H7 (cell line): ENCODE data around the gene RPL3. TPM values are rescaled to one million over a fixed set of nuclear protein-coding genes. Genes with fewer than 3 reads are reported as not detected.

Experiments used
- DNase-seq: peaks from one replicate; pipeline ENCODE4 v3.0.0; 2012
- H3K27me3 ChIP-seq: 2 replicates; pipeline ENCODE4 v1.6.0; 2011; ENCODE audit warnings: mild to moderate bottlenecking, low read length; ENCODE audit not compliant: control insufficient read depth, insufficient read depth
- H3K36me3 ChIP-seq: replicated peaks from 2 replicates; pipeline ENCODE4 v1.5.1; 2011; ENCODE audit warnings: low read length; ENCODE audit not compliant: control insufficient read depth, insufficient read depth
- H3K4me3 ChIP-seq: 2 replicates; pipeline ENCODE4 v1.5.1; 2011; ENCODE audit warnings: low read depth, mild to moderate bottlenecking, control low read depth, low read length, moderate library complexity; ENCODE audit not compliant: insufficient read depth
- total RNA-seq: library from RNA; depleted of rRNA; stranded (reverse); fragments of >200 nt; shearing (Covaris generic); gene quantifications from 2 replicates; pipeline ENCODE4 v1.2.3, GENCODE V29; 2014

RPL3 gene
- total RNA-seq, 1 experiment from 2014 or later, result 3,029 TPM

DNA sequence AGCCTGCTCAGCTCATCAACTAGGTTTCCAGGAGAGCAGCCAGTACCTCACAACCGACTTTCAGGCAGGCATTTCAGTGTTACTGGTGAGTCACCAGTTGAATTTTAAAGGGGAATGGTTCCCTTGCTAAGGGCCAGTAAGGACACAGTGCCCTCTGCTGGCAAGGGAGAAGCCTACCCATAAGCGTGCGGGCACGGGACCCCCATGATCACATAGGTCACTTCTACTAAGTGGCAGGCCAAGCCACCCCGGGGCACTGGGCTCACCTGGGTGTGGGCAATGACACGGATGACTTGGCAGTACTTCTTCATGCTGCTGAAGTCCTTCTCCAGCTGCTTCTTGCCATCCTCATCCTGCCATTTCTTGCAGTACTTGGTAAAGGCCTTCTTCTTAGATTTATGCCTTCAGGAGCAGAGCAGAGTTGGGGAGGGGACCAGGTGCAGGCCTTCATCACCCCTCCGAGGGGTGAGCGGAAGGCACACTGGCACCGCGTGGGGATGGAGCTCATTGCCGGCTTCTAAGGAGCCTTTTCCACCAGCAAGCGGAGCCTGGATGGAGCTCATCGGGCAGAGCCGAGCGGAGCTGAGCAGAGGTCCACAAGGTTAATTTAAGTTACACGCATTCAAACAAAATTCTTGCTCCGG is 2.9 kb downstream of the RPL3 start:
- DNase-seq, result peak; percentile 81
- Histone ChIP-seq H3K36me3 (peaks cover 67% of the 10 kb centered on the region), H3K27me3 (no peaks in the 10 kb centered on the region), H3K4me3 (no peak overlapping the region)

- DNase-seq, result peak; percentile 2
- H3K4me3 ChIP-seq, result no peak overlapping the region
- H3K36me3 ChIP-seq, result peaks cover 69% of the 10 kb centered on the region
- no peaks in the 10 kb centered on the region for H3K27me3 ChIP-seq
Measured at GRCh38 chr22:39315389-39315788, 4.0 kb downstream of the RPL3 start.

- Histone ChIP-seq H3K4me3 (no peak overlapping the region), H3K27me3 (no peaks in the 10 kb centered on the region), H3K36me3 (peaks cover 70% of the 10 kb centered on the region)
- peak; percentile 52 for DNase-seq
Measured at GRCh38 chr22:39314251-39314971, 5.0 kb downstream of the RPL3 start.

DNA sequence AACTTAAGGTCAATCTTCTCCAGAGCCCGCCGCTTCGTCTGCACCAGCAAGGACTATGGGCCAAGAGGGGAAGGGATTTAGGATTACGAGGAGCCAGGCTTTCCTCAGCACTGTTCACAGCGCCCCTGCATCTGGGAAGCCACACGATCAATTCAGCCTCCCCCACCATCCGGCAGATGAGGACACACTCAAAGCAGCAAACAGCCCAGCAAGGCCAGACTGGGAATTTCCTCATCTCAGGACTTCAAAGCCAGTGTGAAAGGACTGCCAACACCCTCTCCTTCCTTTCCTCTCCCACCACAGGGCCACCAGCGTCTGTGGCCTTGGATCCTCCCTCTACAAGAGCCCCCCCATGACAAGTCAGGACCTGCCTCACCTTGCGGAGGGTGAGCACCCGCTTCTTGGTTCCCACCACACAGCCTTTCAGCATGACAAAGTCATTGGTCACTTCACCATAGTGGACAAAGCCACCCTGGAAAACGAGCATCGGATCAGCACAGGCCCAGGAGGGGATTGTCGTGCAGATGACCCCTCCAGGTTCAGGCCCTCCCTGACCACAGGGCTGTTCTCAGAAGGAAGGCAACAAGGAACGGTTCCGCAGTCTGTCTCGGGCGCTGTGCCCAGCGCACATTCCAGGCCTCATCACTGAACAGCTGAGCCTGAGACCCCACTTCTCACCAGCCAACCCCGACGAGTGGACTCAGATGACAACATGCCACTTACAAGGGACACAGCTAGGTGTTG is 6.0 kb downstream of the RPL3 start:
- no peak overlapping the region for H3K4me3 ChIP-seq
- H3K27me3 ChIP-seq, result no peaks in the 10 kb centered on the region
- H3K36me3 ChIP-seq, result peaks cover 69% of the 10 kb centered on the region
- DNase-seq, result peak; percentile 25

GRCh38 chr22:39312410-39312809 is 7.0 kb downstream of the RPL3 start:
- H3K36me3 ChIP-seq, result peaks cover 60% of the 10 kb centered on the region

DNA sequence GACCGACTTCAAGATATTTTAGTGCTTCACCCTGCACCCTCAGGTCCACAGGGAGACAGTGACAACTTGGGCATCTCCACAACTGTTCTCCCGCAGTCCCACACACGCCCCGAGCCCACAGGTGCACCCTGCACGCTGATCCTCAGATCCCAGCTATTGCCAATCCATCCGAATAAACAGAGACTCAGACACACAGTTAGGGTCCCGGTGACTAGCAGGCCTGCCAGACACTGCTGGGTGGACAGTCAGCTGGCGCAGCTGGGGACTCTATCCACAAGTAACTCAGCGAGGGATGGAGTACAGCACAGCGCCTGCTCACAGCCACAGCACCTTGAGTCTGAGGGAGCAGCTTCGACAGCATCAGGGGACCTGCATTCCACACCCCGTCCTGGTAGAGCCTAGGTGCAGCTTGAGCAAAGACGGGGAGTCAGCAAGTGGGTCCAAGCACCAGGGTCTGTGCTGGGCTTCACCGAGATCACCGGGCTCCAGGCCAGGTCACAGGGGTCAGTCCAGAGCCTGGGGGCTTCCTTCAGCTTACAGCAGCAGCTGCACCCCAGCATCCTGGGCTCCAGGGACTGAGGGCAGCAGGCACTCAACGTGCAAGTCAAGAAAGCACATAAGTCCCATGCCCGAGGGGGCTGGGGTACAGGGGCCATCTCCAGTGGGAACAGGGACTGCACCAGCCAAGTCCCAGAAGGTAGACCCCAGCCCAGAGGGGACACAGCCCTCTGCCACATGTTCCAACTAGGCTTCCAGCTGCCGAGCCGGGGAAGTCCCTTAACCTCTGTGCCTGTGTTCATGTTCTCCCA is 7.6 kb downstream of the RPL3 start:
- H3K36me3 ChIP-seq, result peaks cover 54% of the 10 kb centered on the region
- no peak overlapping the region for H3K4me3 ChIP-seq
- DNase-seq, result peak; percentile 67
- H3K27me3 ChIP-seq, result no peaks in the 10 kb centered on the region

More at GRCh38 chr22:39312410-39312809, 7.0 kb downstream of the RPL3 start:
- Histone ChIP-seq H3K4me3 (no peak overlapping the region), H3K27me3 (no peaks in the 10 kb centered on the region)
- DNase-seq, result peak; percentile 33

- Histone ChIP-seq H3K27me3 (no peaks in the 10 kb centered on the region), H3K4me3 (no peak overlapping the region), H3K36me3 (peaks cover 38% of the 10 kb centered on the region)
- peak; percentile 75 for DNase-seq
Measured at GRCh38 chr22:39309881-39310714, 9.3 kb downstream of the RPL3 start.

- peaks cover 31% of the 10 kb centered on the region for H3K36me3 ChIP-seq
- no peak overlapping the region for H3K4me3 ChIP-seq
- no peaks in the 10 kb centered on the region for H3K27me3 ChIP-seq
- peak; percentile 89 for DNase-seq
Measured at GRCh38 chr22:39309364-39309861, 10.0 kb downstream of the RPL3 start.

GRCh38 chr22:39308614-39309363 is 10.6 kb downstream of the RPL3 start:
- DNase-seq, result peak; percentile 68
- Histone ChIP-seq H3K27me3 (no peaks in the 10 kb centered on the region), H3K4me3 (no peak overlapping the region)

DNA sequence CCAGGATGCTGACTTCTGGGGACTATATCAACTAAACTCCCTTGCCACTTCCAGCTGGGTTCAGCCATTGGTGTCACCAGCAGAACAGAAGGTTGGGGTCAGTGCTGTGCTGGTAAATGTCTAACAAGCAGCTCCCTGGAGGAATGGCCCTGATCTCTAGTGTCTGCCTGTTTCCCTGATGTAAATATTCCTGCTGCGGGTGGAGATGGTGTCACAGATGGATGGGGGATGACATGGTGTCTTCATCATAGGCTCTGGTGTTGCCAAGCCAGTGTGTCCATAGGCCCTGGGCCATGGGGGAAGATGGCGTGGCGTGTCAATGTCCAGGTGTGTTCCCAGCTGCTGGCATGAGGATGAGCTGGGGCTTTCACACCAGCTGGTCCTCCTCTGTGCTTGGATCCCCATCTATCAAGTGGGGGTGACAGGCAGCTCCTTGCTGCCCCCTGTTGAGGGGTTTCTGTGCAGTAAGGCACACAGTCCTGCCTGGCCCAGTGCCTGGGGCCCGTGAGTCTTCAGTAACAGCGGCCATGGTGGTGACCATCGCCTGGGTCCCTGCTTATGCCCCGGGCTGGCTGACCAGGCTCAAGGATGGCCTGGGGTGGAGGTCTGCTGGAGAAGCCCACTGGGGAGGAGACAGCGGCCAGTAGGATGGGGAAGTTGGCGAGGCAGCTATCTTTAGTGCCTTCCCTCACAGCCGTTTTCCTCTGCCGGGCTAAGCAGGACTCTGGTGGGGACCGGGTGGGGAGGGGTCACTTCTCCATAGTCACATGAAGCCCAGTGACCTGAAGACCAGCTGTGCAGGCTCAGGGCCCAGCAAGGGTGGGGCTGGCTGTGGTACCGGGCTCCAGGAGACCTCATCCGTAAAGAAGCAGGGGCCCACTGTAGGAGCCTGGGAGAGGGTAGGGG is 12.7 kb downstream of the RPL3 start:
- H3K27me3 ChIP-seq, result no peaks in the 10 kb centered on the region
- DNase-seq, result peak; percentile 88
- peaks cover 4% of the 10 kb centered on the region for H3K36me3 ChIP-seq
- H3K4me3 ChIP-seq, result no peak overlapping the region

More at GRCh38 chr22:39308614-39309363, 10.6 kb downstream of the RPL3 start:
- peaks cover 25% of the 10 kb centered on the region for H3K36me3 ChIP-seq

DNA sequence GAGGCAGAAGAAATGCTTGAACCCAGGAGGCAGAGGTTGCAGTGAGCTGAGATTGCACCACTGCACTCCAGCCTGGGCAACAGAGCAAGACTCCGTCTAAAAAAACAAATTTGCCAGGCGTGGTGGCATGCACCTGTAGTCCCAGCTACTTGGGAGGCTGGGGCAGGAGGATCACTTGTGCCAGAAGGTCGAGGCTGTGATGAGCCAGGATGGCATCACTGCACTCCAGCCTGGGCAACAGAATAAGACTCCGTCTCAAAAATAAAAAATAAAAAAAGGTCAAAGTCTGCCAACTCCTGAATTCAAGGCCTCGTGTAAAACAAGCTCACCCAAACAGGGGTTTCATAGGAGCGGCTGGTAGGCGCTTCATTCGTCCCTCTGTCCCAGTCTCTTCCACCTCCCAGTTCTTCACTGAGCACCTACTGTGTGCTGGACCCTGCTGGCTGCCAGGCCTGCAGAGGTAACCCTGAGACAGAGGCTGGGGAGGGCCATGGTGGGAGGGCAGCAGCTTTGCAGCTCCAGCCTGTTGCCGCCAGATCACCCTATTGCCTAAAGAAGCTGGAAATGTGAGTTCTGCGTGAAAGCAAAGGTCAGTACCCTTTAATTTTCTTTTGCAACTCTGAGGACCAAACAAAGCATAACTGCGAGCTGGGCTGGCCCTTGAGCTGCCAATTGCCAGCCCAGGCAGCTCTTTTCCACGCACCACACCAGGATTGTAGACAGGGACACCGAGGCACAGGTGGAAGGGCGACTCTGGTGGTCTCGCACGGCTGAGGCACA is 15.3 kb downstream of the RPL3 start:
- H3K4me3 ChIP-seq, result no peak overlapping the region
- no peaks in the 10 kb centered on the region for H3K27me3 ChIP-seq
- DNase-seq, result no peak
- no peaks in the 10 kb centered on the region; the same call in none of the 2 replicates for H3K36me3 ChIP-seq
